COR-L47 (cell line): ENCODE results near the gene INTS11.
"Not testable (repeated sequence)": the region's sequence is repeated elsewhere in the genome, so short reads cannot be mapped to it uniquely, and the experiment has no call there.

Source experiments
- DNase-seq: peaks from one replicate; lab custom pipeline; 2025; lab: John Stamatoyannopoulos, UW

The INTS11 gene

GRCh38 chr1:1329304-1330210 lies 5.1 kb upstream of the INTS11 start:
- no peak for DNase-seq

DNA sequence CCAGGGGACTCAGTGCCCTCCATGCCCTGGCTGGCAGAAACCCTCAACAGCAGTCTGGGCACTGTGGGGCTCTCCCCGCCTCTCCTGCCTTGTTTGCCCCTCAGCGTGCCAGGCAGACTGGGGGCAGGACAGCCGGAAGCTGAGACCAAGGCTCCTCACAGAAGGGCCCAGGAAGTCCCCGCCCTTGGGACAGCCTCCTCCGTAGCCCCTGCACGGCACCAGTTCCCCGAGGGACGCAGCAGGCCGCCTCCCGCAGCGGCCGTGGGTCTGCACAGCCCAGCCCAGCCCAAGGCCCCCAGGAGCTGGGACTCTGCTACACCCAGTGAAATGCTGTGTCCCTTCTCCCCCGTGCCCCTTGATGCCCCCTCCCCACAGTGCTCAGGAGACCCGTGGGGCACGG lies 3.8 kb upstream of the INTS11 start:
- DNase-seq, result no peak

DNA sequence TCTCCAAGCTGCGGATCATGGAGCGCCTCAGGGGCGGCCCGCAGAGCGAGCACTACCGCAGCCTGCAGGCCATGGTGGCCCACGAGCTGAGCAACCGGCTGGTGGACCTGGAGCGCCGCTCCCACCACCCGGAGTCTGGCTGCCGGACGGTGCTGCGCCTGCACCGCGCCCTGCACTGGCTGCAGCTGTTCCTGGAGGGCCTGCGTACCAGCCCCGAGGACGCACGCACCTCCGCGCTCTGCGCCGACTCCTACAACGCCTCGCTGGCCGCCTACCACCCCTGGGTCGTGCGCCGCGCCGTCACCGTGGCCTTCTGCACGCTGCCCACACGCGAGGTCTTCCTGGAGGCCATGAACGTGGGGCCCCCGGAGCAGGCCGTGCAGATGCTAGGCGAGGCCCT lies 2.8 kb upstream of the INTS11 start:
- DNase-seq, result no peak

DNA sequence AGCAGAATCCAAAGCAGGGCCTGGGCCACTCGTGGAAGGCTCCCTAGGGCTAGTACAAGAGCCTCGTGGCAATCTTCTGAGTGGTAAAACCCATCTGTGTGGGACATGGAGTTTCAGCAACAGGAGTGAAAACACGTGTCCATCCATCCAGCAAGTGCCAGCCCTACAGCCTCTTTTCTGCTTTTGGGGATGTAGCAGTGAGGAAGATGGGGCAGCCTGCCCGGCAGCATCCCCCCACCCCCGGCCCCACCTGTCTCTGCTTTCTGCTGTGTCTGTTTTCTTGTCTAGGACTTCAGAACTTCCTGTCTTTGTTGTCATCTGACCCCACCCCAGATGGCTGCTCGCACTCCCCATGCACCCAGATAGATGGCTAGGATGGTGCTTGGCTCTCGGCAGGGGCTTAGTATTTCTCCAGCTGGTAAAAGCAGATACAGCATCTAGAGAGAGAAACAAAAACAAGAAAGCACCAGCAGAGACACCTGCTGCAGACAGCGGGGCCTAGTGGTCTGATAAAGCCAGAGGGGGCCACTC lies 1.7 kb upstream of the INTS11 start:
- no peak for DNase-seq

- no peak for DNase-seq
These were observed 1.0 kb upstream of the INTS11 start for GRCh38 chr1:1325288-1326074.

DNA sequence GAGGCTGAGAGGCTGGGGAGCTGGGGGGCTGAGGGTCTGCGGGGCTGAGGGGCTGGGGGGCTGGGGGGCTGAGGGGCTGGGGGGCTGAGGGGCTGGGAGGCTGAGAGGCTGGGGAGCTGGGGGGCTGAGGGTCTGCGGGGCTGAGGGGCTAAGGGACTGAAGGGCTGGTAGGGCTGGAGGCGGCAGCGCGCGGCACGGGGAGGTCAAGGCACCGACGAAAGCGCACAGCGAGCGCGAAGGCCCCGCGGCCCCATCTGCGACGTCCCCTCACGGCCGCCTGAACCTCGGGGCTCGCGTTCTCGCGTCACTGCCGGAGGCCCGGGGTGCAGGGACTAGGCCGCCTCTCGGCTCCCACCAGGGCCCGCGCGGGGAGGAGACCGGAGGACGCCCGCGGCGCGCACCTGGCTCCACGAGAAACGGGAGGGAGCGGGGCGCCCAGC lies 356 bp downstream of the INTS11 start:
- DNase-seq, result no peak

GRCh38 chr1:1322952-1323351 lies 1.5 kb downstream of the INTS11 start:
- no peak for DNase-seq

GRCh38 chr1:1322418-1322817 lies 2.0 kb downstream of the INTS11 start:
- no peak for DNase-seq

DNA sequence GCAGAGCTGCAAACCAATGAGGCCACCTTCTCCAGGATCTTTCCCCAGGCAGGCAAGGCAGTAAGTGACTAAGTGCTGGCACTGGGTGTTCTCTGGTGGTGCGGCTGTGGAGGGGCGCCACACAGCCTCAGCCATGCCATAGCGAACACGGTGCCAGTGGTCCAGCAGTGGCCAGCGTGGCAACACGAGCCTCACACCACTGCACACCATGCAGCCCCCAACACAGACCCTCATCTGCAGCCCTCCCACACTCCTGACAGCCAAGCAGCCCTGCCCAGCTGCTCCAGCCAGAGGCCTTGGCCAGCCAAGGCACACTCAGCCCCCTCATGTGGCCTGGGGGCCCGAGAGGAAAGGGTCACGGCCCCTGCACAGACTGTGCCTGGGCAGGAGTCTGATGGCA lies 3.0 kb downstream of the INTS11 start:
- no peak for DNase-seq

GRCh38 chr1:1320666-1321448 lies 3.6 kb downstream of the INTS11 start:
- no peak for DNase-seq

GRCh38 chr1:1319646-1319941 lies 4.9 kb downstream of the INTS11 start:
- DNase-seq, result no peak

DNA sequence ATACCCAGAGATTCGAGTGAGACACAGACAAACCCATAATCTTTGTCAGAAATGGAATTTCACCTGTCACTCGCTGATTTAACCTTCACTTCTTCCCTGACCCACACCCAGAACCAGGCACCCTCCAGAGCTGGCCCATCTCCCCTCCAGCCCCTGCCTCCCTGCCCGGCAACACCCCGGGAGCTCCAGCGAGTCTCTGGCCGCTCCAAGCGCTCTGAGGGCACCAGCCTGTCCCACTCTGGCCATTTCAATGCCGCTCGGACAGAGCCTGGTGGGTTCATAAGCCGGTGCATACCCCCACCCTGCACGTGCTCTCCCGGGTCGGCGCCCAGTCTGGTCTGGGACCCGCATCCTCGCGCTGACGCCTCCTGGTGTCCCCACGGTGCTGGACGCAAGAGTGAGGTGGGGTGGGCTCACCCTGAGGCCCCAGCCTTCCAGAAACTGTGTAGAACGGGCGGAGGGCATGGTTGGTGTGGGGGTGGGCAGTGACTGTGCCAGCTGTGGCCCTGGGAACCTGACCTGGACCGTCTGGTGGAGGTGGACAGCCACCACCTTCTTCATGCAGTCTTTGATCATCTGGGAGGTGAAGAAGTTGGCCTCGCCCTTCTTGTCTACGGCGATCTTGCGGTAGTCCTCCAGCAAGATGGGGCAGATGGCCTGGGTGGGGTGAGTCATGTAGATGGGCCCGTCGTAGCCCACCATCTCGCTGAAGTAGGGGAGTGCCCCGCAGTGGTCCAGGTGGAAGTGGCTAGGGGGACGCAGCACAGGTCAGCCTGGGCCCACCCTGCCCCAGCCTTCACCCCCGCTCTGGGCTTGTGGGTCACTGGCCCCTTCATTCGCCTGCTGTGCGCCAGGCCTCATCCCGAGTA lies 5.4 kb downstream of the INTS11 start:
- no peak for DNase-seq

DNA sequence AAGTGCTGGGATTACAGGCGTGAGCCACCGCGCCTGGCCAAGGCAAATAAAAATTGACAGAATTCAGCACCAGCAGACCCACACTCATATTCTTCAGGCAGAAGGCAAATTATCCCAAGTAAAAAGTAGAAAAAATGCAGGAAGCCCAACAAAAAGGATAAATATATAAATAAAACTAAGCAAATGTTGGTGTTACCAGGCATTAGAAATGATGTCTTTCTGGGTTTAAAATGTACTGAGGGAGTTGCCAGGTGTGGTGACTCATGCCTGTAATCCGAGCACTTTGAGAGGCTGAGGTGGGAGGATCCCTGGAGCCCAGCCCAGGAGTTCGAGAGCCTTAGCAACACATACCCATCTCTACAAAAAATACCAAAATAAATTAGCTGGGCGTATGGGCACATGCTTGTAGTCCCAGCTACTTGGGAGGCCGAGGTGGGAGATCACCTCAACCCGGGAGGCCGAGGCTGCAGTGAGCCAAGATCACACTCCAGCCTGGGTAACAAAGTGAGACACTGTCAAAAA lies 6.3 kb downstream of the INTS11 start:
- no peak for DNase-seq

GRCh38 chr1:1317420-1317819 lies 7.0 kb downstream of the INTS11 start:
- no peak for DNase-seq

DNA sequence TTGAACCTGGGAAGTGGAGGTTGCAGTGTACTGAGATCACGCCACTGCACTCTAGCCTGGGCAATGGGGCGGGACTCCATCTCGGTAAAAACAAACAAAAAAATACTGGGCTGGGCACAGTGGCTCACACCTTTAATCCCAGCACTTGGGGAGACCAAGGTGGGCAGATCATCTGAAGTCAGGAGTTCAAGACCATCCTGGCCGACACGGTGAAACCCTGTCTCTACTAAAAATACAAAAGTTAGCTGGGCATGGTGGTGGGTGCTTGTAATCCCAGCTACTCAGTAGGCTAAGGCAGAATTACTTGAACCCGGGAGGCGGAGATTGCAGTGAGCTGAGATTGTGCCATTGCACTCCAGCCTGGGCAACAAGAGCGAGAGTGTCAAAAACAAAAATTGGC lies 8.3 kb downstream of the INTS11 start:
- DNase-seq, result not testable (repeated sequence)

GRCh38 chr1:1315435-1315954 lies 9.0 kb downstream of the INTS11 start:
- DNase-seq, result no peak

- DNase-seq, result no peak
These were observed 9.7 kb downstream of the INTS11 start for GRCh38 chr1:1314678-1315335.

DNA sequence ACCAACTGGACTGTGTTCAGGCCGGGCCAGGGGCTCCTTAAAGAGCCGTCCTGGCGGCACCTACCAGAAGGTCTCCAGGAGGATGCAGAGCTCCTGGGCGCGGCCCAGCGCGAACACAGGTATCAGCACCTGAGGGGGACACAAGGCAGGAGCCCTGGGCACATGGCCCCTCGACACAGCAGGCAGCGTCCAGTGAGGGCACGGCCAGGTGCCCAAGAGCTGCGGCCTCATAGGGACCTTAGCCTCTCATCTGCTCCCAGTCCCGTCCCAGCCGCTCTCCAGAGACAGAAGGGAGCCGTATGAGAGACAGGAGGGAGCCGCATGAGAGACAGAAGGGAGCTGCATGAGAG lies 10.2 kb downstream of the INTS11 start:
- DNase-seq, result no peak

DNA sequence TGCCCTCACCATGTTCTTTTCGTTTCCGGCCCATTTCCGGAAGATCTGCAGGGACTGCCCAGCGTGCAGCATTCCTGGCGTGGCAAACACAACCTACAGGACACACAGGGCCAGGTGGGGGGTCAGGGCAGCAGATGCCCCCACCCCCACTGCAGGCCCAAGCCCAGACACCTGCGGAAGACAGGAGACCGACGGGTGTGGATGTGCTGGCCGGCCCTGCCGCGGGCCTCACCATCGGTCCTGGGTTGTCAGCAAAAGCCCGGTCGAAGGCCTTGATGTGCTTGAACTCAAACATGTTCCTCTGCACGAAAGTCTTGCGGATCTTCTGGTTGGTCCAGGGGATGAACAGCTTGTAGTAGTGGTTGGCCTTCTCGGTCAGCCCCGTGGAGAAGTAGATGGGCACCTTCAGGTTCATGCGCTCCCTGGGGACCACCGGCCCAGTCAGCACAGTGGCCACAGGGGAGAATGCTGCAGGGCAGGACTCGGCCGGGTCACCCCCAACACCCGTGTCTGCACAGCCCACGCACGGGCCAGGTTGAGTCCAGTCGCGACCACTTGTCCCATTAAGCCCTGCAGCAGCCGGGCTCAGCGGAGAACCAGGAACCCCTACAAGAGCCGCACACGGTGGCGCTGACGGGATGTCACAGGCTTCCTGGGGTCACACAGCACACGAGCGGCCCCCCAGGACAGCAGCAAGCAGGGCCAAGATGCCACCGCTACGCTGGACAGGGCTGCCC lies 10.8 kb downstream of the INTS11 start:
- DNase-seq, result no peak
